SK-N-SH (cell line): ENCODE data around the gene PIEZO2.
A peak's percentile ranks its signal among the peaks of the same experiment; 100 is the strongest.

Experiments used
- CTCF ChIP-seq: fragments of 200-600 bp; sonication (generic); IDR thresholded peaks from 2 replicates; pipeline ENCODE4 v1.6.1; 2017; ENCODE audit warnings: antibody characterized with exemption, mild to moderate bottlenecking, moderate library complexity
- EP300 ChIP-seq, 2 experiments: IDR thresholded peaks; 2 replicates each; pipeline versions ENCODE4 v1.4.0 to v1.6.1; 2012; ENCODE audit warnings: borderline replicate concordance in 1 of 2, low read depth in 1 of 2, low read length in 1 of 2
- FOXJ3 ChIP-seq: sonication (generic); formaldehyde crosslinking; IDR thresholded peaks from 2 replicates; pipeline ENCODE4 v1.5.1; 2020; ENCODE audit warnings: mild to moderate bottlenecking, missing genetic modification reagents
- NRF1 ChIP-seq: IDR thresholded peaks from 2 replicates; pipeline ENCODE4 v1.6.1; 2012; ENCODE audit warnings: low read depth, mild to moderate bottlenecking, low read length
- POLR2AphosphoS5 ChIP-seq: IDR thresholded peaks from 2 replicates; pipeline ENCODE4 v1.6.1; 2012; ENCODE audit warnings: low read depth, low read length
- RCOR1 ChIP-seq: fragments of 150-350 bp; IDR thresholded peaks from 2 replicates; pipeline ENCODE4 v1.6.1; 2017; ENCODE audit warnings: antibody characterized with exemption, low read length
- SIN3A ChIP-seq: IDR thresholded peaks from 2 replicates; pipeline ENCODE4 v1.6.1; 2012; ENCODE audit warnings: low read depth, mild to moderate bottlenecking, low read length, moderate library complexity, borderline replicate concordance
- SMC3 ChIP-seq: IDR thresholded peaks from 2 replicates; pipeline ENCODE4 v1.6.1; 2012; ENCODE audit warnings: low read depth, low read length, improper control_type of control experiment
- TF ChIP-seq, protein P1 (sequence below): IDR thresholded peaks from 2 replicates; pipeline ENCODE4; 2012
- TF ChIP-seq, protein P2 (sequence below): IDR thresholded peaks from 2 replicates; pipeline ENCODE4 v1.6.1; 2012; ENCODE audit warnings: mild to moderate bottlenecking, low read depth, low read length, moderate library complexity
- TF ChIP-seq, protein P3 (sequence below): fragments of 150-350 bp; IDR thresholded peaks from 2 replicates; pipeline ENCODE4 v1.6.1; 2017; ENCODE audit warnings: antibody characterized with exemption, low read length, low read depth, borderline replicate concordance
- TF ChIP-seq, protein P4 (sequence below): IDR thresholded peaks from 2 replicates; pipeline ENCODE4 v1.4.0; 2012; ENCODE audit warnings: low read depth
- TF ChIP-seq, protein P5 (sequence below): IDR thresholded peaks from 2 replicates; pipeline ENCODE4 v1.4.0; 2012; ENCODE audit warnings: low read depth, borderline replicate concordance

DNA sequence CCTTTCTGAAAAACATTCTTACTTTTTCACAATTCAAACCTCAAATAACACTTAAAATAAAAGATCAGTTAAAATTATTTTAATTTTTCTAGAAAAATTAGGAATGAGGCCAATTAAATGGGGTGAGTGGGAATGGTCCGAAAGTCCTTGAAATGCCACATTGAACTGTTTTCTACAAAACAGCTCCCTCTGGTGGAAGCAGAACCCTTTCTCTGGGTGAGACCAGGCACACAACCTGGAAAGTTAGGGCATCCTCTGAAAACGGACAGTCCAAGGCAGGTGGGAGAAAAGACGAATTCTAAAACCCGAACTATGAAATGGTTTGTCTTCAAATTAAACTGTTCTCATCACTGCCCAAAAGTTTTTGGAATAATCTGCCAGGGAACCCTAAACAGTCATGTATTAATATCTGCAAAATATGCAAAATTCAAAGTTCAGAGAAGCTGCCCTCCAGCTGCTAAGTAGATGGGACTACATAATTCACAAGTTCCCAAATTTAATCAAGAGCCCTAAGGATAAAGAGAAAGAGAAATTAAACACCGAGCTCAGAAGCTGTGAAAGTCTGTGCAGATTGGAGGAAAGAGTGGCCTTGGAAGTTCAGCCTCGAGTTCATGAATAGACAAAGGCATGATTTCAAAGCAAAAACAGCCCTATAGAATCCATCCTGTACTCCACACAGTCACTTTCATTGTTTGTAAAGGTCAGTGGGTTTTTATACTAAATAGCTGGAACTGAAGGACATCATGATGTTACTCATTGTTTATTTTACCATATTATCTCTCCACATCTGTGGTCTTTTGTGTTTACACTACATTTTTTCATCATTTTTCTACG, 108.3 kb downstream of the PIEZO2 start:
- TF ChIP-seq CTCF (peak; percentile 73), POLR2AphosphoS5 (no peak), SIN3A (no peak), NRF1 (no peak), FOXJ3 (CRISPR knock-in tag) (no peak), RCOR1 (no peak), SMC3 (peak; percentile 67), EP300 (IDR thresholded peaks at IDR 0.05; ENCODE audit: borderline replicate concordance in 1 of 2, low read depth in 1 of 2, low read length in 1 of 2) (no peak)
- TF ChIP-seq, protein P1, sequence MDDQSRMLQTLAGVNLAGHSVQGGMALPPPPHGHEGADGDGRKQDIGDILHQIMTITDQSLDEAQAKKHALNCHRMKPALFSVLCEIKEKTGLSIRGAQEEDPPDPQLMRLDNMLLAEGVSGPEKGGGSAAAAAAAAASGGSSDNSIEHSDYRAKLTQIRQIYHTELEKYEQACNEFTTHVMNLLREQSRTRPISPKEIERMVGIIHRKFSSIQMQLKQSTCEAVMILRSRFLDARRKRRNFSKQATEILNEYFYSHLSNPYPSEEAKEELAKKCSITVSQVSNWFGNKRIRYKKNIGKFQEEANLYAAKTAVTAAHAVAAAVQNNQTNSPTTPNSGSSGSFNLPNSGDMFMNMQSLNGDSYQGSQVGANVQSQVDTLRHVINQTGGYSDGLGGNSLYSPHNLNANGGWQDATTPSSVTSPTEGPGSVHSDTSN = no peak
- TF ChIP-seq, protein P2, sequence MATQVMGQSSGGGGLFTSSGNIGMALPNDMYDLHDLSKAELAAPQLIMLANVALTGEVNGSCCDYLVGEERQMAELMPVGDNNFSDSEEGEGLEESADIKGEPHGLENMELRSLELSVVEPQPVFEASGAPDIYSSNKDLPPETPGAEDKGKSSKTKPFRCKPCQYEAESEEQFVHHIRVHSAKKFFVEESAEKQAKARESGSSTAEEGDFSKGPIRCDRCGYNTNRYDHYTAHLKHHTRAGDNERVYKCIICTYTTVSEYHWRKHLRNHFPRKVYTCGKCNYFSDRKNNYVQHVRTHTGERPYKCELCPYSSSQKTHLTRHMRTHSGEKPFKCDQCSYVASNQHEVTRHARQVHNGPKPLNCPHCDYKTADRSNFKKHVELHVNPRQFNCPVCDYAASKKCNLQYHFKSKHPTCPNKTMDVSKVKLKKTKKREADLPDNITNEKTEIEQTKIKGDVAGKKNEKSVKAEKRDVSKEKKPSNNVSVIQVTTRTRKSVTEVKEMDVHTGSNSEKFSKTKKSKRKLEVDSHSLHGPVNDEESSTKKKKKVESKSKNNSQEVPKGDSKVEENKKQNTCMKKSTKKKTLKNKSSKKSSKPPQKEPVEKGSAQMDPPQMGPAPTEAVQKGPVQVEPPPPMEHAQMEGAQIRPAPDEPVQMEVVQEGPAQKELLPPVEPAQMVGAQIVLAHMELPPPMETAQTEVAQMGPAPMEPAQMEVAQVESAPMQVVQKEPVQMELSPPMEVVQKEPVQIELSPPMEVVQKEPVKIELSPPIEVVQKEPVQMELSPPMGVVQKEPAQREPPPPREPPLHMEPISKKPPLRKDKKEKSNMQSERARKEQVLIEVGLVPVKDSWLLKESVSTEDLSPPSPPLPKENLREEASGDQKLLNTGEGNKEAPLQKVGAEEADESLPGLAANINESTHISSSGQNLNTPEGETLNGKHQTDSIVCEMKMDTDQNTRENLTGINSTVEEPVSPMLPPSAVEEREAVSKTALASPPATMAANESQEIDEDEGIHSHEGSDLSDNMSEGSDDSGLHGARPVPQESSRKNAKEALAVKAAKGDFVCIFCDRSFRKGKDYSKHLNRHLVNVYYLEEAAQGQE = no peak
- TF ChIP-seq, protein P3, sequence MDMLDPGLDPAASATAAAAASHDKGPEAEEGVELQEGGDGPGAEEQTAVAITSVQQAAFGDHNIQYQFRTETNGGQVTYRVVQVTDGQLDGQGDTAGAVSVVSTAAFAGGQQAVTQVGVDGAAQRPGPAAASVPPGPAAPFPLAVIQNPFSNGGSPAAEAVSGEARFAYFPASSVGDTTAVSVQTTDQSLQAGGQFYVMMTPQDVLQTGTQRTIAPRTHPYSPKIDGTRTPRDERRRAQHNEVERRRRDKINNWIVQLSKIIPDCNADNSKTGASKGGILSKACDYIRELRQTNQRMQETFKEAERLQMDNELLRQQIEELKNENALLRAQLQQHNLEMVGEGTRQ = no peak
- TF ChIP-seq, protein P4, sequence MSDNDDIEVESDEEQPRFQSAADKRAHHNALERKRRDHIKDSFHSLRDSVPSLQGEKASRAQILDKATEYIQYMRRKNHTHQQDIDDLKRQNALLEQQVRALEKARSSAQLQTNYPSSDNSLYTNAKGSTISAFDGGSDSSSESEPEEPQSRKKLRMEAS = no peak
- TF ChIP-seq, protein P5, sequence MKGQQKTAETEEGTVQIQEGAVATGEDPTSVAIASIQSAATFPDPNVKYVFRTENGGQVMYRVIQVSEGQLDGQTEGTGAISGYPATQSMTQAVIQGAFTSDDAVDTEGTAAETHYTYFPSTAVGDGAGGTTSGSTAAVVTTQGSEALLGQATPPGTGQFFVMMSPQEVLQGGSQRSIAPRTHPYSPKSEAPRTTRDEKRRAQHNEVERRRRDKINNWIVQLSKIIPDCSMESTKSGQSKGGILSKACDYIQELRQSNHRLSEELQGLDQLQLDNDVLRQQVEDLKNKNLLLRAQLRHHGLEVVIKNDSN = no peak
